Kidney (tissue), 14 donors: Measurements from ENCODE around the gene GRM7. TPM values are rescaled to one million over a fixed set of nuclear protein-coding genes. Genes with fewer than 3 reads are reported as not detected.
A peak's percentile ranks its signal among the peaks of the same experiment; 100 is the strongest.

Source experiments
- DNase-seq, 5 donors: peaks; one replicate each; pipeline ENCODE4 v3.0.0-alpha.2; 2013 to 2020
- FAIRE-seq: peaks from 2 replicates; lab custom pipeline; 2012; peaks lifted over from hg19 to GRCh38; lab: Jason Lieb, UNC
- H3K27ac ChIP-seq, 2 donors: one replicate each; pipeline ENCODE4 v1.7.0; 2013; ENCODE audit warnings: low read depth in 2 of 2, low read length in 2 of 2, inconsistent platforms in 1 of 2
- H3K27me3 ChIP-seq: one replicate; pipeline ENCODE4 v1.7.1; 2013; ENCODE audit warnings: low read length, inconsistent platforms; ENCODE audit not compliant: control insufficient read depth, insufficient read depth
- H3K36me3 ChIP-seq, 3 donors: one replicate each; pipeline versions ENCODE4 v1.7.0 to v1.7.1; 2013; ENCODE audit warnings: low read length in 3 of 3, control low read depth in 1 of 3, inconsistent platforms in 1 of 3; ENCODE audit not compliant: insufficient read depth in 3 of 3, control insufficient read depth in 2 of 3
- H3K4me1 ChIP-seq, 3 donors: one replicate each; pipeline versions ENCODE4 v1.7.0 to v1.7.1; 2013; ENCODE audit warnings: low read length in 3 of 3, inconsistent platforms in 1 of 3, low read depth in 1 of 3; ENCODE audit not compliant: control insufficient read depth in 2 of 3, insufficient read depth in 2 of 3
- H3K4me3 ChIP-seq, 3 donors: one replicate each; pipeline versions ENCODE4 v1.7.0 to v1.8.1; 2013; ENCODE audit warnings: low read length in 3 of 3, control low read depth in 1 of 3, inconsistent platforms in 1 of 3
- H3K9ac ChIP-seq, 3 donors: one replicate each; pipeline versions ENCODE4 v1.7.0 to v1.7.1; 2013; ENCODE audit warnings: low read length in 3 of 3, control low read depth in 1 of 3, inconsistent platforms in 1 of 3
- H3K9me3 ChIP-seq, 3 donors: one replicate each; pipeline versions ENCODE4 v1.7.0 to v1.7.1; 2013; ENCODE audit warnings: low read length in 3 of 3, control low read depth in 1 of 3, inconsistent platforms in 1 of 3; ENCODE audit not compliant: control insufficient read depth in 2 of 3, insufficient read depth in 1 of 3
- CTCF ChIP-seq: IDR thresholded peaks from 3 replicates; pipeline ENCODE4 v1.5.1; 2012; ENCODE audit warnings: mild to moderate bottlenecking, moderate library complexity, borderline replicate concordance; ENCODE audit not compliant: insufficient read depth; ENCODE audit errors: extremely low read depth
- intact Hi-C: fragments of 100-400 bp; cut with DNase I; formaldehyde crosslinking; loops from one replicate; pipeline ENCODE4 v1.11.1; 2022
- polyA plus RNA-seq: library from polyadenylated mRNA; stranded (reverse); fragments of 350-450 nt; fragmentation: Illumina TruSeq; extraction: RNeasy Lipid Tissue Mini Kit (QIAGEN cat#74804); gene quantifications from one replicate; pipeline ENCODE4 v1.2.3, GENCODE V29; 2014; ENCODE audit warnings: low read depth, low replicate concordance; ENCODE audit not compliant: insufficient read depth
- total RNA-seq: library from RNA; stranded (reverse); fragmentation: NEBNext Ultra II Directional; extraction: Animal tissue kit (Norgen Biotek cat#: 25700); gene quantifications from one replicate; pipeline ENCODE4 v1.2.1, GENCODE V29; 2021
- donor health status: control.
- donor health status: control.
- donor health status: control.
- donor health status: control.
- donor health status: control.
- donor health status: DM: yes; HTN: yes; CAD: no.
- donor health status: Normal renal cell carcinoma (clear cell type).

Gene GRM7
- total and polyA plus RNA-seq, 2 donors from 2014 or later: 0.16 TPM; not detected in 1

- H3K9ac ChIP-seq: no peak overlapping the region
- no peaks in the 10 kb centered on the region for H3K9me3 ChIP-seq
- DNase-seq (no peak), FAIRE-seq (no peak)
- no peaks in the 10 kb centered on the region for H3K4me1 ChIP-seq
- no peaks in the 10 kb centered on the region for H3K36me3 ChIP-seq
- H3K4me3 ChIP-seq: no peak overlapping the region
- no peaks in the 10 kb centered on the region for H3K27me3 ChIP-seq
- no peak overlapping the region for H3K27ac ChIP-seq
- TF ChIP-seq CTCF: no peak
- intact Hi-C loops: no loop called here
These were observed 444.6 kb downstream of the GRM7 start for GRCh38 chr3:7305561-7305960.

- Histone ChIP-seq H3K4me3 (no peak overlapping the region), H3K9ac (no peak overlapping the region), H3K36me3 (no peaks in the 10 kb centered on the region), H3K27ac (no peak overlapping the region), H3K27me3 (no peaks in the 10 kb centered on the region), H3K4me1 (no peaks in the 10 kb centered on the region), H3K9me3 (no peaks in the 10 kb centered on the region)
- intact Hi-C loops: no loop called here
- FAIRE-seq (no peak), DNase-seq (no peak)
- TF ChIP-seq CTCF: no peak
These were observed 446.0 kb downstream of the GRM7 start for GRCh38 chr3:7306901-7307300.

DNA sequence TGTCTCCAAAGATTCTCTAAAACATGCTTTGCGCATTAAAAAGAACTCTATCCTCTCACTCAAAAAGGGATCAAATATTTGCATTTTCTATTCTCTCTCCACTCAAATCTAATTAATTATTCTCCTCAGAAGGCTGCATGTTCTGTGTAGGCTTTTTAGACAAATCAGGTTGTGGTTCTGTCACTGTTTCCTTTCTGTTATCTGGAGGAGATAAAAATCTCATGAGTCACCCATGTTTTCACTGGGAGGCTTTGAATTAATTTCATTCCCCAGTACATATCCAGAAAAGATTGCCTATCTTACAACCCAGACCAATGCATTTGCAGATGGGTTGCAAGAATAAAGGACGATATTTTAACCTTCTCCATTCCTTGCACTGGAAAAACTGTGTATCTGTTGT, 446.5 kb downstream of the GRM7 start:
- Histone ChIP-seq H3K27me3 (no peaks in the 10 kb centered on the region), H3K4me1 (no peaks in the 10 kb centered on the region), H3K9ac (no peak overlapping the region), H3K9me3 (no peaks in the 10 kb centered on the region), H3K27ac (no peak overlapping the region), H3K4me3 (no peak overlapping the region), H3K36me3 (no peaks in the 10 kb centered on the region)
- intact Hi-C loops: no loop called here
- no peak for DNase-seq
- TF ChIP-seq CTCF: no peak
- FAIRE-seq: no peak

GRCh38 chr3:7309641-7310102, 448.8 kb downstream of the GRM7 start:
- FAIRE-seq: no peak
- no peaks in the 10 kb centered on the region for H3K36me3 ChIP-seq

More at GRCh38 chr3:7309641-7310102, 448.8 kb downstream of the GRM7 start:
- intact Hi-C loops: no loop called here
- Histone ChIP-seq H3K9me3 (no peaks in the 10 kb centered on the region), H3K27ac (no peak overlapping the region), H3K4me3 (no peak overlapping the region), H3K9ac (no peak overlapping the region), H3K27me3 (no peaks in the 10 kb centered on the region), H3K4me1 (no peaks in the 10 kb centered on the region)
- TF ChIP-seq CTCF: no peak
- peak in 4 of 5 donors; percentile 20 to 81 (median 46) for DNase-seq
